Measurements from ENCODE around the gene CORO2B.

The CORO2B gene

GRCh38 chr15:68598171-68599152 is 19.7 kb downstream of the CORO2B start:
- TF ChIP-seq CTCF (IDR thresholded peaks at IDR 0.05) = no peak
- Histone ChIP-seq H3K4me3 (ENCODE audit: low read depth in 1 of 2, low read length in 1 of 2) (no peak overlapping the region), H3K27me3 (peaks cover 19% of the 10 kb centered on the region), H3K27ac (no peak overlapping the region), H3K9me3 (no peaks in the 10 kb centered on the region), H3K4me1 (ENCODE audit: control insufficient read depth in 1 of 2, insufficient read depth in 1 of 2, low read depth in 1 of 2, low read length in 1 of 2) (no peaks in the 10 kb centered on the region), H3K36me3 (no peaks in the 10 kb centered on the region)

GRCh38 chr15:68599153-68599545 is 20.4 kb downstream of the CORO2B start:
- no peaks in the 10 kb centered on the region for H3K36me3 ChIP-seq
- H3K9me3 ChIP-seq = no peaks in the 10 kb centered on the region
- H3K27me3 ChIP-seq = peaks cover 12% of the 10 kb centered on the region
- no peak for TF ChIP-seq CTCF (IDR thresholded peaks at IDR 0.05)
- H3K4me3 ChIP-seq (ENCODE audit: low read depth in 1 of 2, low read length in 1 of 2) = no peak overlapping the region
- no peak overlapping the region for H3K27ac ChIP-seq
- H3K4me1 ChIP-seq (ENCODE audit: control insufficient read depth in 1 of 2, insufficient read depth in 1 of 2, low read depth in 1 of 2, low read length in 1 of 2) = no peaks in the 10 kb centered on the region

- Histone ChIP-seq H3K27me3 (peaks cover 12% of the 10 kb centered on the region), H3K9me3 (no peaks in the 10 kb centered on the region), H3K27ac (no peak overlapping the region), H3K4me1 (ENCODE audit: control insufficient read depth in 1 of 2, insufficient read depth in 1 of 2, low read depth in 1 of 2, low read length in 1 of 2) (no peaks in the 10 kb centered on the region), H3K36me3 (no peaks in the 10 kb centered on the region), H3K4me3 (ENCODE audit: low read depth in 1 of 2, low read length in 1 of 2) (no peak overlapping the region)
- no peak for TF ChIP-seq CTCF (IDR thresholded peaks at IDR 0.05)
Measured at GRCh38 chr15:68599560-68600071, 20.8 kb downstream of the CORO2B start.

- H3K27me3 ChIP-seq = peaks cover 8% of the 10 kb centered on the region
- H3K4me1 ChIP-seq (ENCODE audit: control insufficient read depth in 1 of 2, insufficient read depth in 1 of 2, low read depth in 1 of 2, low read length in 1 of 2) = no peaks in the 10 kb centered on the region
- no peak for TF ChIP-seq CTCF (IDR thresholded peaks at IDR 0.05)
- no peak overlapping the region for H3K4me3 ChIP-seq (ENCODE audit: low read depth in 1 of 2, low read length in 1 of 2)
- H3K9me3 ChIP-seq = no peaks in the 10 kb centered on the region
- no peaks in the 10 kb centered on the region for H3K36me3 ChIP-seq
- H3K27ac ChIP-seq = no peak overlapping the region
Measured at GRCh38 chr15:68601206-68602197, 22.7 kb downstream of the CORO2B start.

GRCh38 chr15:68602459-68603215 is 23.8 kb downstream of the CORO2B start:
- no peak overlapping the region for H3K27ac ChIP-seq
- H3K27me3 ChIP-seq = peaks cover 8% of the 10 kb centered on the region
- H3K36me3 ChIP-seq = no peaks in the 10 kb centered on the region
- H3K4me3 ChIP-seq (ENCODE audit: low read depth in 1 of 2, low read length in 1 of 2) = no peak overlapping the region
- TF ChIP-seq CTCF (IDR thresholded peaks at IDR 0.05) = no peak
- no peaks in the 10 kb centered on the region for H3K9me3 ChIP-seq
- H3K4me1 ChIP-seq (ENCODE audit: control insufficient read depth in 1 of 2, insufficient read depth in 1 of 2, low read depth in 1 of 2, low read length in 1 of 2) = no peaks in the 10 kb centered on the region
